GM23248 (cell line): ENCODE data around the gene DIRAS3. TPM values are rescaled to one million over a fixed set of nuclear protein-coding genes. Genes with fewer than 3 reads are reported as not detected.

Experiments
- DNase-seq: peaks from one replicate; pipeline ENCODE4 v3.0.0-alpha.2; 2015
- H2AFZ ChIP-seq: fragments of 200-600 bp; sonication (generic); 2 replicates; pipeline ENCODE4 v1.6.1; 2016; ENCODE audit warnings: antibody characterized with exemption
- H3F3A ChIP-seq: fragments of 200-600 bp; sonication (generic); 2 replicates; pipeline ENCODE4 v1.6.1; 2016; ENCODE audit warnings: mild to moderate bottlenecking, antibody characterized with exemption, mixed run types; ENCODE audit not compliant: insufficient read depth
- H3K27ac ChIP-seq: fragments of 200-600 bp; sonication (generic); 2 replicates; pipeline ENCODE4 v1.5.1; 2016; ENCODE audit warnings: mild to moderate bottlenecking
- H3K27me3 ChIP-seq: fragments of 200-600 bp; sonication (generic); replicated peaks from 2 replicates; pipeline ENCODE4 v1.6.1; 2016; ENCODE audit warnings: mild to moderate bottlenecking; ENCODE audit not compliant: insufficient read depth
- H3K36me3 ChIP-seq: fragments of 200-600 bp; sonication (generic); 2 replicates; pipeline ENCODE4 v1.6.1; 2016; ENCODE audit warnings: low read depth, mild to moderate bottlenecking
- H3K4me1 ChIP-seq: fragments of 200-600 bp; sonication (generic); 2 replicates; pipeline ENCODE4 v1.6.1; 2016; ENCODE audit warnings: mild to moderate bottlenecking; ENCODE audit not compliant: insufficient read depth
- H3K4me2 ChIP-seq: fragments of 200-600 bp; sonication (generic); one replicate; pipeline ENCODE4 v1.6.1; 2016; ENCODE audit warnings: mild to moderate bottlenecking; ENCODE audit not compliant: unreplicated experiment
- H3K4me3 ChIP-seq: fragments of 200-600 bp; sonication (generic); 2 replicates; pipeline ENCODE4 v1.5.1; 2016; ENCODE audit warnings: mild to moderate bottlenecking
- H3K79me2 ChIP-seq: fragments of 200-600 bp; sonication (generic); 2 replicates; pipeline ENCODE4 v1.6.1; 2016; ENCODE audit warnings: mild to moderate bottlenecking; ENCODE audit not compliant: insufficient read depth
- H3K9ac ChIP-seq: fragments of 200-600 bp; sonication (generic); 2 replicates; pipeline ENCODE4 v1.6.1; 2016; ENCODE audit warnings: mild to moderate bottlenecking
- H3K9me2 ChIP-seq: fragments of 200-600 bp; sonication (generic); 2 replicates; pipeline ENCODE4 v1.6.1; 2016; ENCODE audit warnings: mixed run types, mild to moderate bottlenecking, moderate library complexity; ENCODE audit not compliant: insufficient read depth
- H3K9me3 ChIP-seq: fragments of 200-600 bp; sonication (generic); one replicate; pipeline ENCODE4 v1.6.1; 2017; ENCODE audit warnings: low read depth
- H4K20me1 ChIP-seq: fragments of 200-600 bp; sonication (generic); 2 replicates; pipeline ENCODE4 v1.6.0; 2016; ENCODE audit not compliant: insufficient read depth
- EZH2 ChIP-seq: fragments of 200-600 bp; sonication (generic); IDR thresholded peaks from 2 replicates; pipeline ENCODE4 v1.6.1; 2018; ENCODE audit warnings: antibody characterized with exemption, mild to moderate bottlenecking; ENCODE audit not compliant: insufficient read depth, poor library complexity, severe bottlenecking
- EZH2phosphoT487 ChIP-seq: fragments of 200-600 bp; sonication (generic); IDR thresholded peaks from 2 replicates; pipeline ENCODE4 v1.6.1; 2018; ENCODE audit warnings: antibody characterized with exemption, moderate library complexity, mild to moderate bottlenecking, low read depth; ENCODE audit not compliant: insufficient read depth
- WGBS, 2 experiments: methylation state at CpG; one replicate each; pipeline ENCODE4 v1.1.6; 2015 to 2017; ENCODE audit warnings: low lambda C conversion rate in 2 of 2, low coverage in 1 of 2; ENCODE audit errors: missing lambda C conversion rate in 2 of 2; 5-methylcytosine and 5-hydroxymethylcytosine counted together
- in situ Hi-C: fragments of 300-500 bp; cut with MboI; formaldehyde crosslinking; loops from 2 replicates; pipeline ENCODE4 v1.15.0; 2020
- polyA plus RNA-seq: library from polyadenylated mRNA; unstranded; fragments of >200 nt; fragmentation: Nextera tagmentation; extraction: Ambion mirVana; gene quantifications from 2 replicates; pipeline ENCODE4 v1.2.1, GENCODE V29; 2016
- total RNA-seq: library from RNA; depleted of rRNA; stranded (reverse); fragments of >200 nt; shearing (Covaris generic); gene quantifications from 2 replicates; pipeline ENCODE4 v1.2.3, GENCODE V29; 2014

DIRAS3 gene
- total and polyA plus RNA-seq, 2 experiments from 2014 or later = 12.1 to 13.3 TPM

DNA sequence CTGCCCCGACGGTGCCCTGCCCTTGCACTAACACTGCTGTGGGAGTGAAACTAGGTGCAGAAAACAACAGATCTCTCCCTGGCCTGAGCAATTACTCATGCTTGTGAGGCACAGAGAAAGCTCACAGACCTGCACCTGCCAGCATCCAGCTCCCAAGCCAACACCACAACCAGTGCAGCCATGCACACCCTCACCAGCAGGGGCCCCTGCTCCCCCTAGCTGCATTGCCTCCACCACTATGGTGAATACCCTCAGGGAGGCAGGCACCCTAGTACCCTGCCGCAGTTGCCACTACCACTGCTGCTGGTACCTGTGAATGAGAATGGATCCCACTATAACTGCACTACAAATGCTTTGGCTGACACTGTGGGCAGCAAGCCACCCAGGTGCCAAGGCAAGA is 7.1 kb upstream of the DIRAS3 start:
- Histone ChIP-seq H3K79me2 (no peaks in the 10 kb centered on the region), H3K27ac (no peak overlapping the region), H3K27me3 (no peaks in the 10 kb centered on the region), H3K36me3 (no peaks in the 10 kb centered on the region), H3K9me2 (no peaks in the 10 kb centered on the region), H4K20me1 (no peaks in the 10 kb centered on the region), H2AFZ (no peak overlapping the region), H3K9ac (no peak overlapping the region), H3K9me3 (no peaks in the 10 kb centered on the region), H3K4me2 (no peak overlapping the region), H3K4me3 (no peak overlapping the region), H3F3A (no peaks in the 10 kb centered on the region), H3K4me1 (no peaks in the 10 kb centered on the region)
- in situ Hi-C loops = no loop called here
- 97 to 98% methylated on average over 3 of the region's 3 CpGs for WGBS, 2 experiments
- TF ChIP-seq EZH2phosphoT487 (no peak), EZH2 (no peak)
- DNase-seq = no peak

DNA sequence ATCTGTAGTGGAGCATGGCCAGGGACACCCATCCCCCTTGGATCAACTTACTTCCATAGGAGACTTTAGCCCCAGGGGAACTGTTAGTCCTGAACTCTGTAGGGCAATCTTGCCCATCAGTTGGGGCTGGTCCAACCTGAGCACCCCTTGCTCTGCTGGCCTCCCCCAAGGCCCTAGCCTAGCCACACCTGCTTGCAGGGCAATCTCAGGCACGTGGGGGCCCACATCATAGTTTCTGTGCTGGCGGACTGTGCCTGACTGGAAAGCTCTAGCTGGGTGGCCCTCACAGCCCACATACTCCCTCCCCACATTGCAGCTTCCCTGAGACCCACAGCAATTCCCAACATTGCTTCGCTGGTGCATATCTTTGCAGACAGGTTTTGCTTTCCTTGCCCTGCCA is 6.6 kb upstream of the DIRAS3 start:
- no peaks in the 10 kb centered on the region for H4K20me1 ChIP-seq
- no peaks in the 10 kb centered on the region for H3K79me2 ChIP-seq
- no peak overlapping the region for H3K4me3 ChIP-seq
- H3K9ac ChIP-seq = no peak overlapping the region
- H3K9me2 ChIP-seq = no peaks in the 10 kb centered on the region
- TF ChIP-seq EZH2 (no peak), EZH2phosphoT487 (no peak)
- no peak for DNase-seq
- H3K27ac ChIP-seq = no peak overlapping the region
- no peaks in the 10 kb centered on the region for H3K36me3 ChIP-seq
- no peaks in the 10 kb centered on the region for H3K27me3 ChIP-seq
- no peaks in the 10 kb centered on the region for H3K4me1 ChIP-seq
- in situ Hi-C loops = no loop called here
- no peak overlapping the region for H3K4me2 ChIP-seq
- H2AFZ ChIP-seq = no peak overlapping the region
- H3K9me3 ChIP-seq = no peaks in the 10 kb centered on the region
- no peaks in the 10 kb centered on the region for H3F3A ChIP-seq
- 83 to 88% methylated on average over 3 of the region's 3 CpGs for WGBS, 2 experiments

DNA sequence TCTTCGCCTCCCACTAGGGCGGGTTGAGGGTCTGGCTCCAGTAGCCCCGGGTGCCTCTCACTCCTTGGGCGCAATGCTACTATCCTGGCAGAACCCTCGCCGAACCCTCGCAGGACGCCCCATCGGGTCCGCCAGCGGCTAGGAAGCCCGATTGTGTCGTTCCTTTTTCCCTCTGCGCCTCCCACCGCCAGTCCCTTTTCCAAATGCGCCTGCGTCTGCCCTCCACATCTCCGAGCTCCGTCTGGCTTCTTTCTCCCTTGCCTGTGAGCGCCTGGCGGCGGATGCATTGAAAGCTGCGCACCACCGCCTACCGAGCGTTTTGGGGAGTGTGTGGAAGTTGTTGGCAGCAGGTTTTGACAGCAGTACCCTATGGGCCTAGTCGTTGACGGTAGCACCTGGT is 1.0 kb upstream of the DIRAS3 start:
- H3K79me2 ChIP-seq = no peaks in the 10 kb centered on the region

DNA sequence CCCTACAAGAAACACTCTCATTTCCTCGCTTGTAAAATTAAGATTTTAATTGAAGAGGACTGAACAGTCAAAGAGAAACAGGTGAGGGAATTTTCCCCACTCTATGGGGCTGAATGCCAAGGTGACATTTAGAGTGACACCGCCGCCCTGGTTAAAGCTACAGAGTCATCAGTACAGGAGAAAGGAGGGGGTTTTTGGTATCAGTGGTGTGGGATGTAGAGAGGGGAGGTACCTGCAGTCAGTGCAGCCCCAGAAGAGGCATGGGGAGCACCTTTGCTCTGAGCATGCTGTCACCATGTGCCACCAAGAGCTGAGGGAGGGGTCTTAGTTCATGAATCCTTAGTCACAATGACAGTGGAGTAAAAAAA is 2.8 kb downstream of the DIRAS3 start:
- no peaks in the 10 kb centered on the region for H3K36me3 ChIP-seq
- in situ Hi-C loops = no loop called here
- H3K9me3 ChIP-seq = no peaks in the 10 kb centered on the region
- TF ChIP-seq EZH2 (no peak), EZH2phosphoT487 (no peak)
- 92 to 96% methylated on average over 3 of the region's 3 CpGs for WGBS, 2 experiments
- no peak overlapping the region for H3K4me2 ChIP-seq
- H3K27ac ChIP-seq = no peak overlapping the region
- no peak overlapping the region for H2AFZ ChIP-seq
- no peaks in the 10 kb centered on the region for H3K27me3 ChIP-seq
- no peaks in the 10 kb centered on the region for H4K20me1 ChIP-seq
- H3K79me2 ChIP-seq = no peaks in the 10 kb centered on the region
- H3F3A ChIP-seq = no peaks in the 10 kb centered on the region
- no peak overlapping the region for H3K4me3 ChIP-seq
- DNase-seq = no peak
- no peaks in the 10 kb centered on the region for H3K9me2 ChIP-seq
- H3K9ac ChIP-seq = no peak overlapping the region
- H3K4me1 ChIP-seq = no peaks in the 10 kb centered on the region

More for the DNA sequence above, 1.0 kb upstream of the DIRAS3 start:
- peak; percentile 90 for DNase-seq
- peak overlapping the region; percentile 74 for H3K4me3 ChIP-seq
- H3K36me3 ChIP-seq = no peaks in the 10 kb centered on the region
- H4K20me1 ChIP-seq = no peaks in the 10 kb centered on the region
- no peaks in the 10 kb centered on the region for H3K9me3 ChIP-seq
- TF ChIP-seq EZH2phosphoT487 (no peak), EZH2 (no peak)
- H3K4me1 ChIP-seq = no peaks in the 10 kb centered on the region
- peak overlapping the region; percentile 73 for H3K9ac ChIP-seq
- 40 to 45% methylated on average over 28 of the region's 28 CpGs for WGBS, 2 experiments
- in situ Hi-C loops = no loop called here
- peak overlapping the region; percentile 82 for H2AFZ ChIP-seq
- no peak overlapping the region for H3K27ac ChIP-seq
- H3K27me3 ChIP-seq = no peaks in the 10 kb centered on the region
- H3K9me2 ChIP-seq = no peaks in the 10 kb centered on the region
- H3K4me2 ChIP-seq = peak overlapping the region; percentile 71
- no peaks in the 10 kb centered on the region for H3F3A ChIP-seq
